K562 (cell line): ENCODE data around the gene RASIP1. TPM values are rescaled to one million over a fixed set of nuclear protein-coding genes. Genes with fewer than 3 reads are reported as not detected.
A peak's percentile ranks its signal among the peaks of the same experiment; 100 is the strongest.

ENCODE experiments used
- ATAC-seq: fragments of 200-7000 bp; cut with Tn5 transposase; 3 replicates; pipeline ENCODE4 v1.9.1; 2020; ENCODE audit warnings: moderate library complexity
- BruUV-seq: library from RNA; stranded (reverse); fragments of 400-500 nt; replicated peaks from 2 replicates; lab custom pipeline; 2021; lab: Mats Ljungman, UMichigan
- CTCF ChIA-PET: fragments of 300-600 bp; formaldehyde crosslinking; extraction: SDS; loops from one replicate; lab custom pipeline; 2021; ENCODE audit warnings: low intra/inter-chr PET ratio; lab: Yijun Ruan, JAX
- POLR2A ChIA-PET: fragments of 300-600, 350-650 bp; sonication (Branson Sonifier 250); formaldehyde crosslinking; extraction: SDS; loops from one replicate; lab custom pipeline; 2021; ENCODE audit warnings: antibody characterized with exemption, inconsistent platforms; lab: Yijun Ruan, JAX
- DNase-seq, 4 experiments: peaks; one replicate each; pipeline versions ENCODE4 v3.0.0 to v3.0.0-alpha.2; 2011 to 2018; ENCODE audit warnings: low spot score in 3 of 4, mixed read lengths in 3 of 4; ENCODE audit errors: extremely low read depth in 1 of 4
- FAIRE-seq: peaks from 2 replicates; lab custom pipeline; 2011; peaks lifted over from hg19 to GRCh38; lab: Jason Lieb, UNC
- H2AFZ ChIP-seq: 2 replicates; pipeline ENCODE4 v1.6.0; 2011; ENCODE audit warnings: low read depth, low read length, control low read depth, inconsistent platforms
- H3K27ac ChIP-seq: fragments of 200-600 bp; 3 replicates; pipeline ENCODE4 v1.8.0; 2011; ENCODE audit warnings: low read depth, mild to moderate bottlenecking, control low read depth, inconsistent platforms, low read length, moderate library complexity, mixed read lengths; ENCODE audit errors: extremely low read depth
- H3K27me3 ChIP-seq, 2 experiments: fragments of 300-600 bp in 1 of 2; 2 replicates in 1 of 2; 3 replicates in 1 of 2; pipeline versions ENCODE4 v1.6.0 to v1.8.0; 2011; ENCODE audit warnings: inconsistent platforms in 2 of 2, low read length in 2 of 2, mild to moderate bottlenecking in 1 of 2, mixed read lengths in 1 of 2, moderate library complexity in 1 of 2; ENCODE audit not compliant: control insufficient read depth in 2 of 2, insufficient read depth in 2 of 2
- H3K36me3 ChIP-seq: fragments of 300-600 bp; 3 replicates; pipeline ENCODE4 v1.8.0; 2011; ENCODE audit warnings: mild to moderate bottlenecking, low read length, inconsistent platforms; ENCODE audit not compliant: control insufficient read depth, insufficient read depth
- H3K4me1 ChIP-seq, 2 experiments: fragments of 200-600 bp in 1 of 2; replicated peaks in 1 of 2; 2 replicates in 1 of 2; 3 replicates in 1 of 2; pipeline versions ENCODE4 v1.5.1 to v1.8.0; 2011; ENCODE audit warnings: inconsistent platforms in 2 of 2, low read length in 2 of 2, mild to moderate bottlenecking in 1 of 2, mixed read lengths in 1 of 2, moderate library complexity in 1 of 2; ENCODE audit not compliant: control insufficient read depth in 2 of 2, insufficient read depth in 2 of 2
- H3K4me2 ChIP-seq: 2 replicates; pipeline ENCODE4 v1.6.1; 2011; ENCODE audit warnings: low read length, control low read depth, inconsistent platforms, mixed read lengths; ENCODE audit not compliant: insufficient read depth
- H3K4me3 ChIP-seq: fragments of 200-600 bp; sonication (generic), shearing (Covaris generic); 2 replicates; pipeline ENCODE4 v1.5.1; 2016; ENCODE audit warnings: control low read depth, inconsistent platforms
- H3K79me2 ChIP-seq: fragments of 200-600 bp; 3 replicates; pipeline ENCODE4 v1.8.0; 2011; ENCODE audit warnings: low read length, inconsistent platforms; ENCODE audit not compliant: control insufficient read depth, insufficient read depth
- H3K9ac ChIP-seq, 2 experiments: 2 replicates each; pipeline versions ENCODE4 v1.6.0 to v1.6.1; 2011; ENCODE audit warnings: low read depth in 2 of 2, low read length in 2 of 2, control low read depth in 1 of 2, inconsistent platforms in 1 of 2, mild to moderate bottlenecking in 1 of 2, mixed read lengths in 1 of 2; ENCODE audit not compliant: insufficient read depth in 1 of 2
- H3K9me1 ChIP-seq: one replicate; pipeline ENCODE4 v1.6.0; 2011; ENCODE audit warnings: inconsistent platforms, mild to moderate bottlenecking, low read length, moderate library complexity; ENCODE audit not compliant: control insufficient read depth, insufficient read depth
- H3K9me3 ChIP-seq: replicated peaks from 2 replicates; pipeline ENCODE4 v1.5.1; 2011; ENCODE audit warnings: low read depth, low read length, inconsistent platforms; ENCODE audit not compliant: control insufficient read depth, insufficient read depth
- H4K20me1 ChIP-seq: replicated peaks from 2 replicates; pipeline ENCODE4 v1.6.1; 2011; ENCODE audit warnings: low read length, inconsistent platforms, mixed read lengths; ENCODE audit not compliant: control insufficient read depth, insufficient read depth
- CTBP1 ChIP-seq: fragments of 450-650 bp; IDR thresholded peaks from 2 replicates; pipeline ENCODE4 v1.6.1; 2016; ENCODE audit warnings: borderline replicate concordance
- GTF2E2 ChIP-seq: fragments of 200-800 bp; sonication (Bioruptor generic); IDR thresholded peaks from 2 replicates; pipeline ENCODE4 v1.6.1; 2016; ENCODE audit warnings: missing genetic modification characterization, missing compliant biosample characterization
- MAFG ChIP-seq: fragments of 450-650 bp; conservative IDR thresholded peaks from 2 replicates; pipeline ENCODE4 v1.6.1; 2016; ENCODE audit warnings: missing genetic modification characterization, missing compliant biosample characterization
- MAZ ChIP-seq, 2 experiments: fragments of 450-650 bp in 1 of 2; sonication (generic) in 1 of 2; formaldehyde crosslinking; IDR thresholded peaks in 1 of 2; conservative IDR thresholded peaks in 1 of 2; 2 replicates each; pipeline versions ENCODE4 v1.4.0 to v1.5.0; 2020; ENCODE audit warnings: mild to moderate bottlenecking in 1 of 2, missing genetic modification reagents in 1 of 2
- ZFP36 ChIP-seq: fragments of 150-350 bp; IDR thresholded peaks from 2 replicates; pipeline ENCODE4 v1.6.1; 2018; ENCODE audit warnings: low read length, low read depth; ENCODE audit not compliant: partially characterized antibody
- ZNF121 ChIP-seq: sonication (generic); formaldehyde crosslinking; conservative IDR thresholded peaks from 2 replicates; pipeline ENCODE4 v1.8.0; 2022; ENCODE audit warnings: missing genetic modification reagents
- ZNF384 ChIP-seq: IDR thresholded peaks from 2 replicates; pipeline ENCODE4 v1.6.1; 2012; ENCODE audit warnings: low read depth, low read length, improper control_type of control experiment
- WGBS: fragments of 100-300 bp; shearing (Covaris generic); methylation state at CpG from one replicate; pipeline ENCODE4 v1.1.6; 2016; ENCODE audit warnings: low coverage, mixed read lengths; ENCODE audit not compliant: insufficient coverage; ENCODE audit errors: missing lambda C conversion rate; 5-methylcytosine and 5-hydroxymethylcytosine counted together
- in situ Hi-C: fragments of 300-500 bp; cut with MboI; formaldehyde crosslinking; loops from 4 replicates; pipeline ENCODE4 v1.15.0; 2018; ENCODE audit warnings: inconsistent platforms, mixed read lengths
- intact Hi-C: fragments of 100-400 bp; cut with micrococcal nuclease; formaldehyde crosslinking; loops from 2 replicates; pipeline ENCODE4 v1.14.2; 2022
- polyA plus RNA-seq, 8 experiments: library from polyadenylated mRNA; depleted of rRNA in 4 of 8; stranded (reverse) in 5 of 8; unstranded in 3 of 8; fragments of >200 nt; fragmentation: Nextera tagmentation in 2 of 8; fragmentation: Illumina TruSeq in 1 of 8; extraction: Ambion mirVana in 2 of 8; extraction: Trizol in 1 of 8; gene quantifications; 2 replicates each; pipeline versions ENCODE4 v1.2.1 to v1.2.3, GENCODE V29; 2011 to 2014; ENCODE audit warnings: inconsistent platforms in 1 of 8, missing spikeins in 1 of 8
- total RNA-seq, 7 experiments: library from RNA; depleted of rRNA in 6 of 7; stranded (reverse); fragments of >200 nt in 6 of 7; fragmentation: Illumina TruSeq in 2 of 7; extraction: Trizol in 2 of 7; gene quantifications; 2 replicates each; pipeline versions ENCODE4 v1.2.1 to v1.2.3, GENCODE V29; 2011 to 2021; ENCODE audit warnings: low replicate concordance in 1 of 7
- TF ChIP-seq, protein P1 (sequence below), 2 experiments: fragments of 450-650 bp; IDR thresholded peaks; 2 replicates each; pipeline ENCODE4 v1.6.1; 2016
- TF ChIP-seq, protein P2 (sequence below): IDR thresholded peaks from 2 replicates; pipeline ENCODE4 v1.6.1; 2014; ENCODE audit warnings: antibody characterized with exemption
- TF ChIP-seq, protein P3 (sequence below): fragments of 450-650 bp; formaldehyde crosslinking; IDR thresholded peaks from 2 replicates; pipeline ENCODE4 v1.4.0; 2020; ENCODE audit warnings: mild to moderate bottlenecking, moderate library complexity
- TF ChIP-seq, protein P4 (sequence below): sonication (generic); formaldehyde crosslinking; IDR thresholded peaks from 2 replicates; pipeline ENCODE4 v1.8.0; 2022; ENCODE audit warnings: mild to moderate bottlenecking, missing genetic modification reagents
- TF ChIP-seq, protein P5 (sequence below), 3 experiments: IDR thresholded peaks in 2 of 3; conservative IDR thresholded peaks in 1 of 3; 2 replicates each; pipeline ENCODE4 v1.5.1; 2011 to 2012; ENCODE audit warnings: low read length in 3 of 3, mild to moderate bottlenecking in 3 of 3, control low read depth in 2 of 3, improper control_type of control experiment in 1 of 3, inconsistent platforms in 1 of 3, low read depth in 1 of 3, mixed read lengths in 1 of 3, moderate library complexity in 1 of 3; ENCODE audit not compliant: insufficient read depth in 2 of 3

RASIP1 gene
- total and polyA plus RNA-seq, 9 of the 15 experiments (the other 6 are each of a cell fraction or from before 2014, with no cell fraction given) = 0.20 to 4.7 (median 1.5) TPM

DNA sequence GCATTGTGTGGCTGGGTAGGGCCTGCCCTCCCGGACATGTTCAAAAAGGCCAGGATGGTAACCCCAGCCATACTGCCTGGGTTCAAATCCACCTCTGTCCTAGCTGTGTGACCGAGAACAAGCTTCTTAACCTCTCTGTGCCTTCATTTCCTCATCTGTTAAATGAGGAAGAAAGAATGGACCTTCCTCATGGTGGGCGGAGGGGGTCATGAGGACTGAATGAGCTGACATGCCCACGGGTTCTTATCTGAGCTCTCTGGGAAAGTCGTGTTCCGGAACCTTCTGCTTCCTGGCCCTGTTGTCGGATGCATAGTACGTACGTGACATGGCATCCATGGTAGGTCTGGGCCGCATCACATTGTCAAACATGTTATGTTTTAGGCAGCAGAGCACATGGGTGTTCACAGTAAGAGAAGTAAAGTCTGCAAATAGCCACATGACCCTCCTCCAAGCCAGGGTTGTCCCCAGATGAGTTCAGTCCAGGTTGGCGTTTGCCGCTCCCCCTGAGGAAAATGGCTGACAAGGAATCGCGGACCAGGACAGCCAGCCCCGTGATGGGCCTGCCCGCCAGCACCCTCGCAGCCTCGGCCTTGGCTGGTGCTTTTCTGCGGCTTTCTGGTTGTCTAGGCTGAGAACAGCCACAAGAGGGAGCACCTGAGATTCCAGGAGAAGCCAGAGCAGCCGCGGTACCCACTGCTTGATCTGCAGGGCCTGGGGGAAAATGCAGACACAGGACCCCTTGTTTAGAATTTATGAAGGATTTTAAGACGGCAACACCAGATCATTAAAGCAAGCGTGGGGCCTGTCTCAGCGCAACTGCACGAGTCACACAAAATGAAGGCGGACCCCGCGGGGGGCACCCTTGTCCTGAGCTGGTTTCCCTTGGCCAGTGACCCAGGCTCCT is 65.2 kb downstream of the RASIP1 start:
- BruUV-seq = no TSS peak
- Histone ChIP-seq H2AFZ (peak overlapping the region; percentile 81), H3K79me2 (no peaks in the 10 kb centered on the region), H3K4me2 (no peak overlapping the region; the same call in 1 of the 2 replicates), H3K27ac (no peak overlapping the region), H3K27me3 (no peaks in the 10 kb centered on the region), H3K9me1 (no peaks in the 10 kb centered on the region), H3K9me3 (no peaks in the 10 kb centered on the region), H4K20me1 (no peaks in the 10 kb centered on the region), H3K9ac (peak overlapping the region in 1 of 2 experiments; percentile 2; a peak in 1 of 4 replicates), H3K4me1 (peaks cover 13 to 64% of the 10 kb centered on the region in 2 experiments; a peak in 4 of 5 replicates), H3K4me3 (no peak overlapping the region), H3K36me3 (no peaks in the 10 kb centered on the region)
- ChIA-PET POLR2A (interaction anchor here (0.6 to 1.1 kb wide), 9 partner anchors 8 to 203 kb away, joined by 3 to 6 read pairs (median 4); partner anchors contain the start of gene FUT2), CTCF (interaction anchor here (0.6 to 1.1 kb wide), 4 partner anchors 64 to 137 kb away, joined by 4 to 6 read pairs (median 5); no protein-coding TSS in a partner anchor)
- intact Hi-C loops (loop anchor here (1.0 to 2.0 kb wide), 3 partner anchors 40 to 109 kb away; no protein-coding TSS in a partner anchor), in situ Hi-C loops (no loop called here)
- peak; percentile 86 to 88 (median 86) for DNase-seq
- peak; percentile 92 for ATAC-seq
- 32% methylated on average over 28 of the region's 28 CpGs for WGBS
- peak; percentile 96 for FAIRE-seq
- TF ChIP-seq, protein P1, sequence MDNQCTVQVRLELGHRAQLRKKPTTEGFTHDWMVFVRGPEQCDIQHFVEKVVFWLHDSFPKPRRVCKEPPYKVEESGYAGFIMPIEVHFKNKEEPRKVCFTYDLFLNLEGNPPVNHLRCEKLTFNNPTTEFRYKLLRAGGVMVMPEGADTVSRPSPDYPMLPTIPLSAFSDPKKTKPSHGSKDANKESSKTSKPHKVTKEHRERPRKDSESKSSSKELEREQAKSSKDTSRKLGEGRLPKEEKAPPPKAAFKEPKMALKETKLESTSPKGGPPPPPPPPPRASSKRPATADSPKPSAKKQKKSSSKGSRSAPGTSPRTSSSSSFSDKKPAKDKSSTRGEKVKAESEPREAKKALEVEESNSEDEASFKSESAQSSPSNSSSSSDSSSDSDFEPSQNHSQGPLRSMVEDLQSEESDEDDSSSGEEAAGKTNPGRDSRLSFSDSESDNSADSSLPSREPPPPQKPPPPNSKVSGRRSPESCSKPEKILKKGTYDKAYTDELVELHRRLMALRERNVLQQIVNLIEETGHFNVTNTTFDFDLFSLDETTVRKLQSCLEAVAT (IDR thresholded peaks at IDR 0.05) = no peak
- TF ChIP-seq, protein P2, sequence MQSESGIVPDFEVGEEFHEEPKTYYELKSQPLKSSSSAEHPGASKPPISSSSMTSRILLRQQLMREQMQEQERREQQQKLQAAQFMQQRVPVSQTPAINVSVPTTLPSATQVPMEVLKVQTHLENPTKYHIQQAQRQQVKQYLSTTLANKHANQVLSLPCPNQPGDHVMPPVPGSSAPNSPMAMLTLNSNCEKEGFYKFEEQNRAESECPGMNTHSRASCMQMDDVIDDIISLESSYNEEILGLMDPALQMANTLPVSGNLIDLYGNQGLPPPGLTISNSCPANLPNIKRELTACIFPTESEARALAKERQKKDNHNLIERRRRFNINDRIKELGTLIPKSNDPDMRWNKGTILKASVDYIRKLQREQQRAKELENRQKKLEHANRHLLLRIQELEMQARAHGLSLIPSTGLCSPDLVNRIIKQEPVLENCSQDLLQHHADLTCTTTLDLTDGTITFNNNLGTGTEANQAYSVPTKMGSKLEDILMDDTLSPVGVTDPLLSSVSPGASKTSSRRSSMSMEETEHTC = 0 out of 2 replicates have a peak, but pooled peaks have one; percentile 4
- TF ChIP-seq ZNF121 (CRISPR knock-in tag) (peak; percentile 64; the same call in 1 of the 2 replicates), MAZ (CRISPR knock-in tag; conservative IDR thresholded peaks at IDR 0.05 in 1 of 2, IDR thresholded peaks at IDR 0.05 in 1 of 2) (peak in 1 of 2 experiments; percentile 69; a peak in 2 of 4 replicates), CTBP1 (peak; percentile 56; the same call in 1 of the 2 replicates), ZNF384 (peak; percentile 40; the same call in 1 of the 2 replicates), GTF2E2 (no peak), ZFP36 (peak; percentile 55), MAFG (no peak)
- TF ChIP-seq, protein P3, sequence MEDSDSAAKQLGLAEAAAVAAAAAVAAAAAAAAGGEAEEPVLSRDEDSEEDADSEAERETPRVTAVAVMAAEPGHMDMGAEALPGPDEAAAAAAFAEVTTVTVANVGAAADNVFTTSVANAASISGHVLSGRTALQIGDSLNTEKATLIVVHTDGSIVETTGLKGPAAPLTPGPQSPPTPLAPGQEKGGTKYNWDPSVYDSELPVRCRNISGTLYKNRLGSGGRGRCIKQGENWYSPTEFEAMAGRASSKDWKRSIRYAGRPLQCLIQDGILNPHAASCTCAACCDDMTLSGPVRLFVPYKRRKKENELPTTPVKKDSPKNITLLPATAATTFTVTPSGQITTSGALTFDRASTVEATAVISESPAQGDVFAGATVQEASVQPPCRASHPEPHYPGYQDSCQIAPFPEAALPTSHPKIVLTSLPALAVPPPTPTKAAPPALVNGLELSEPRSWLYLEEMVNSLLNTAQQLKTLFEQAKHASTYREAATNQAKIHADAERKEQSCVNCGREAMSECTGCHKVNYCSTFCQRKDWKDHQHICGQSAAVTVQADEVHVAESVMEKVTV (CRISPR knock-in tag) = peak; percentile 38; the same call in 1 of the 2 replicates
- TF ChIP-seq, protein P4, sequence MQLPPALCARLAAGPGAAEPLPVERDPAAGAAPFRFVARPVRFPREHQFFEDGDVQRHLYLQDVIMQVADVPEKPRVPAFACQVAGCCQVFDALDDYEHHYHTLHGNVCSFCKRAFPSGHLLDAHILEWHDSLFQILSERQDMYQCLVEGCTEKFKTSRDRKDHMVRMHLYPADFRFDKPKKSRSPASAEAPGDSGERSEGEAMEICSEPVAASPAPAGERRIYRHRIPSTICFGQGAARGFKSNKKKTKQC (CRISPR knock-in tag) = 0 out of 2 replicates have a peak, but pooled peaks have one; percentile 53
- TF ChIP-seq, protein P5, sequence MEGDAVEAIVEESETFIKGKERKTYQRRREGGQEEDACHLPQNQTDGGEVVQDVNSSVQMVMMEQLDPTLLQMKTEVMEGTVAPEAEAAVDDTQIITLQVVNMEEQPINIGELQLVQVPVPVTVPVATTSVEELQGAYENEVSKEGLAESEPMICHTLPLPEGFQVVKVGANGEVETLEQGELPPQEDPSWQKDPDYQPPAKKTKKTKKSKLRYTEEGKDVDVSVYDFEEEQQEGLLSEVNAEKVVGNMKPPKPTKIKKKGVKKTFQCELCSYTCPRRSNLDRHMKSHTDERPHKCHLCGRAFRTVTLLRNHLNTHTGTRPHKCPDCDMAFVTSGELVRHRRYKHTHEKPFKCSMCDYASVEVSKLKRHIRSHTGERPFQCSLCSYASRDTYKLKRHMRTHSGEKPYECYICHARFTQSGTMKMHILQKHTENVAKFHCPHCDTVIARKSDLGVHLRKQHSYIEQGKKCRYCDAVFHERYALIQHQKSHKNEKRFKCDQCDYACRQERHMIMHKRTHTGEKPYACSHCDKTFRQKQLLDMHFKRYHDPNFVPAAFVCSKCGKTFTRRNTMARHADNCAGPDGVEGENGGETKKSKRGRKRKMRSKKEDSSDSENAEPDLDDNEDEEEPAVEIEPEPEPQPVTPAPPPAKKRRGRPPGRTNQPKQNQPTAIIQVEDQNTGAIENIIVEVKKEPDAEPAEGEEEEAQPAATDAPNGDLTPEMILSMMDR (IDR thresholded peaks at IDR 0.05 in 2 of 3, conservative IDR thresholded peaks at IDR 0.05 in 1 of 3; ENCODE audit: insufficient read depth in 2 of 3, low read depth in 1 of 3, low read length in 3 of 3) = peak; percentile 90 to 92 (median 92)
